Neural progenitor cell (in vitro differentiated cells): ENCODE data around the gene MIS18A. TPM values are rescaled to one million over a fixed set of nuclear protein-coding genes. Genes with fewer than 3 reads are reported as not detected.

Source experiments
- DNase-seq: peaks from one replicate; pipeline ENCODE4 v3.0.0-alpha.2; 2016; ENCODE audit warnings: low spot score
- H2AFZ ChIP-seq: fragments of 200-600 bp; sonication (generic); replicated peaks from 2 replicates; pipeline ENCODE4 v1.6.1; 2016; ENCODE audit warnings: antibody characterized with exemption
- H3F3A ChIP-seq: fragments of 200-600 bp; sonication (generic); 2 replicates; pipeline ENCODE4 v1.6.1; 2016; ENCODE audit warnings: antibody characterized with exemption, low read depth
- H3K27ac ChIP-seq: fragments of 200-600 bp; sonication (generic); 2 replicates; pipeline ENCODE4 v1.5.1; 2016; ENCODE audit warnings: mild to moderate bottlenecking
- H3K27me3 ChIP-seq: fragments of 200-600 bp; sonication (generic); 2 replicates; pipeline ENCODE4 v1.6.1; 2016; ENCODE audit warnings: mild to moderate bottlenecking, moderate library complexity
- H3K36me3 ChIP-seq: fragments of 200-600 bp; sonication (generic); 2 replicates; pipeline ENCODE4 v1.5.1; 2016
- H3K4me1 ChIP-seq: fragments of 200-600 bp; sonication (generic); 2 replicates; pipeline ENCODE4 v1.6.1; 2016; ENCODE audit warnings: mixed run types
- H3K4me2 ChIP-seq: fragments of 200-600 bp; sonication (generic); 2 replicates; pipeline ENCODE4 v1.6.1; 2016
- H3K4me3 ChIP-seq: fragments of 200-600 bp; sonication (generic); 2 replicates; pipeline ENCODE4 v1.5.1; 2016
- H3K79me2 ChIP-seq: fragments of 200-600 bp; sonication (generic); 2 replicates; pipeline ENCODE4 v1.6.1; 2016; ENCODE audit warnings: low read depth
- H3K9ac ChIP-seq: fragments of 200-600 bp; sonication (generic); 2 replicates; pipeline ENCODE4 v1.6.1; 2016
- H3K9me3 ChIP-seq: fragments of 200-600 bp; sonication (generic); 2 replicates; pipeline ENCODE4 v1.5.1; 2016; ENCODE audit warnings: low read depth
- H4K20me1 ChIP-seq: fragments of 200-600 bp; sonication (generic); 2 replicates; pipeline ENCODE4 v1.6.1; 2016; ENCODE audit warnings: low read depth
- H3K27ac Mint-ChIP-seq: 3 replicates; pipeline ENCODE4 v1.8.0; 2021; ENCODE audit warnings: mixed read lengths
- H3K27me3 Mint-ChIP-seq: 2 replicates; pipeline ENCODE4 v1.8.0; 2022; ENCODE audit warnings: low read depth, mild to moderate bottlenecking, inconsistent platforms, moderate library complexity, mixed read lengths; ENCODE audit not compliant: insufficient read depth
- H3K36me3 Mint-ChIP-seq: 3 replicates; pipeline ENCODE4 v1.8.0; 2021; ENCODE audit warnings: mixed read lengths
- H3K4me1 Mint-ChIP-seq: 3 replicates; pipeline ENCODE4 v1.8.0; 2021; ENCODE audit warnings: mixed read lengths
- H3K4me3 Mint-ChIP-seq: 3 replicates; pipeline ENCODE4 v1.8.0; 2021; ENCODE audit warnings: mild to moderate bottlenecking, moderate library complexity, mixed read lengths
- H3K9me3 Mint-ChIP-seq: 3 replicates; pipeline ENCODE4 v1.8.0; 2020; ENCODE audit warnings: mixed read lengths
- CTCF ChIP-seq: fragments of 200-600 bp; sonication (generic); IDR thresholded peaks from 2 replicates; pipeline ENCODE4 v1.5.1; 2017; ENCODE audit warnings: antibody characterized with exemption, mild to moderate bottlenecking
- EZH2 ChIP-seq: fragments of 200-600 bp; sonication (generic); IDR thresholded peaks from 2 replicates; pipeline ENCODE4 v1.6.1; 2017; ENCODE audit warnings: antibody characterized with exemption, mild to moderate bottlenecking, moderate library complexity
- EZH2phosphoT487 ChIP-seq: fragments of 200-600 bp; sonication (generic); IDR thresholded peaks from 2 replicates; pipeline ENCODE4 v1.6.1; 2017; ENCODE audit warnings: antibody characterized with exemption
- total RNA-seq: library from RNA; depleted of rRNA; stranded (reverse); fragments of >200 nt; gene quantifications from 2 replicates; pipeline ENCODE4 v1.2.3, GENCODE V29; 2015; ENCODE audit warnings: low replicate concordance

Gene MIS18A
- total RNA-seq, 1 donor from 2014 or later: 64.0 TPM

- TF ChIP-seq EZH2phosphoT487: no peak
- no peak for TF ChIP-seq CTCF
- no peak for TF ChIP-seq EZH2
Observed at GRCh38 chr21:32240851-32241687, 37.8 kb downstream of the MIS18A start.

GRCh38 chr21:32239551-32239950 lies 39.3 kb downstream of the MIS18A start:
- H3F3A ChIP-seq: no peaks in the 10 kb centered on the region
- peaks cover 4% of the 10 kb centered on the region for H3K36me3 Mint-ChIP-seq

More at GRCh38 chr21:32240851-32241687, 37.8 kb downstream of the MIS18A start:
- Histone ChIP-seq H3K4me2 (no peak overlapping the region), H3K36me3 (no peaks in the 10 kb centered on the region), H2AFZ (no peak overlapping the region), H3K4me1 (peaks cover 11% of the 10 kb centered on the region), H3K4me3 (no peak overlapping the region), H3K9me3 (no peaks in the 10 kb centered on the region), H4K20me1 (no peaks in the 10 kb centered on the region), H3K27me3 (no peaks in the 10 kb centered on the region), H3K79me2 (no peaks in the 10 kb centered on the region), H3F3A (no peaks in the 10 kb centered on the region), H3K9ac (no peak overlapping the region), H3K27ac (no peak overlapping the region)
- Mint-ChIP-seq H3K27me3 (peaks cover under 1% of the 10 kb centered on the region), H3K27ac (no peak overlapping the region), H3K4me3 (no peak overlapping the region), H3K36me3 (peaks cover 4% of the 10 kb centered on the region), H3K9me3 (peaks cover 18% of the 10 kb centered on the region), H3K4me1 (no peaks in the 10 kb centered on the region)
- no peak for DNase-seq

GRCh38 chr21:32238063-32238462 lies 40.8 kb downstream of the MIS18A start:
- H3K79me2 ChIP-seq: no peaks in the 10 kb centered on the region
- no peak overlapping the region for H2AFZ ChIP-seq
- DNase-seq: no peak
- no peak overlapping the region for H3K27ac ChIP-seq
- Mint-ChIP-seq H3K4me1 (peaks cover 3% of the 10 kb centered on the region), H3K4me3 (no peak overlapping the region), H3K27me3 (no peaks in the 10 kb centered on the region), H3K27ac (no peak overlapping the region), H3K9me3 (peaks cover 10% of the 10 kb centered on the region), H3K36me3 (peaks cover 4% of the 10 kb centered on the region)
- H3K4me2 ChIP-seq: no peak overlapping the region
- H3K9me3 ChIP-seq: no peaks in the 10 kb centered on the region
- peaks cover 13% of the 10 kb centered on the region for H3K4me1 ChIP-seq
- H3K27me3 ChIP-seq: no peaks in the 10 kb centered on the region
- H3K36me3 ChIP-seq: no peaks in the 10 kb centered on the region
- no peak overlapping the region for H3K9ac ChIP-seq
- TF ChIP-seq CTCF (no peak), EZH2 (no peak), EZH2phosphoT487 (no peak)
- H4K20me1 ChIP-seq: no peaks in the 10 kb centered on the region
- no peaks in the 10 kb centered on the region for H3F3A ChIP-seq
- H3K4me3 ChIP-seq: no peak overlapping the region

More at GRCh38 chr21:32239551-32239950, 39.3 kb downstream of the MIS18A start:
- peaks cover 14% of the 10 kb centered on the region for H3K9me3 Mint-ChIP-seq
- no peaks in the 10 kb centered on the region for H4K20me1 ChIP-seq
- H3K4me1 ChIP-seq: peaks cover 11% of the 10 kb centered on the region
- DNase-seq: no peak
- H3K27me3 Mint-ChIP-seq: no peaks in the 10 kb centered on the region
- no peaks in the 10 kb centered on the region for H3K9me3 ChIP-seq
- no peak overlapping the region for H2AFZ ChIP-seq
- H3K4me2 ChIP-seq: peak overlapping the region; percentile 3
- H3K79me2 ChIP-seq: no peaks in the 10 kb centered on the region
- no peak overlapping the region for H3K9ac ChIP-seq
- no peak overlapping the region for H3K4me3 Mint-ChIP-seq
- H3K4me3 ChIP-seq: no peak overlapping the region
- no peak overlapping the region for H3K27ac Mint-ChIP-seq
- H3K27ac ChIP-seq: no peak overlapping the region
- no peaks in the 10 kb centered on the region for H3K36me3 ChIP-seq
- TF ChIP-seq EZH2phosphoT487: no peak
- TF ChIP-seq CTCF: no peak
- TF ChIP-seq EZH2: no peak
- no peaks in the 10 kb centered on the region for H3K27me3 ChIP-seq
- H3K4me1 Mint-ChIP-seq: no peaks in the 10 kb centered on the region
